HTR-8/SVneo (cell line): ENCODE measurements around the gene ACD.
"Not testable (repeated sequence)": the region's sequence is repeated elsewhere in the genome, so short reads cannot be mapped to it uniquely, and the experiment has no call there.

Experiments
- DNase-seq: peaks from one replicate; pipeline ENCODE4 v3.0.0; 2011; ENCODE audit warnings: low spot score, mixed read lengths; ENCODE audit not compliant: insufficient read length
- FAIRE-seq: peaks from 2 replicates; lab custom pipeline; 2011; peaks lifted over from hg19 to GRCh38; lab: Jason Lieb, UNC

Gene ACD

DNA sequence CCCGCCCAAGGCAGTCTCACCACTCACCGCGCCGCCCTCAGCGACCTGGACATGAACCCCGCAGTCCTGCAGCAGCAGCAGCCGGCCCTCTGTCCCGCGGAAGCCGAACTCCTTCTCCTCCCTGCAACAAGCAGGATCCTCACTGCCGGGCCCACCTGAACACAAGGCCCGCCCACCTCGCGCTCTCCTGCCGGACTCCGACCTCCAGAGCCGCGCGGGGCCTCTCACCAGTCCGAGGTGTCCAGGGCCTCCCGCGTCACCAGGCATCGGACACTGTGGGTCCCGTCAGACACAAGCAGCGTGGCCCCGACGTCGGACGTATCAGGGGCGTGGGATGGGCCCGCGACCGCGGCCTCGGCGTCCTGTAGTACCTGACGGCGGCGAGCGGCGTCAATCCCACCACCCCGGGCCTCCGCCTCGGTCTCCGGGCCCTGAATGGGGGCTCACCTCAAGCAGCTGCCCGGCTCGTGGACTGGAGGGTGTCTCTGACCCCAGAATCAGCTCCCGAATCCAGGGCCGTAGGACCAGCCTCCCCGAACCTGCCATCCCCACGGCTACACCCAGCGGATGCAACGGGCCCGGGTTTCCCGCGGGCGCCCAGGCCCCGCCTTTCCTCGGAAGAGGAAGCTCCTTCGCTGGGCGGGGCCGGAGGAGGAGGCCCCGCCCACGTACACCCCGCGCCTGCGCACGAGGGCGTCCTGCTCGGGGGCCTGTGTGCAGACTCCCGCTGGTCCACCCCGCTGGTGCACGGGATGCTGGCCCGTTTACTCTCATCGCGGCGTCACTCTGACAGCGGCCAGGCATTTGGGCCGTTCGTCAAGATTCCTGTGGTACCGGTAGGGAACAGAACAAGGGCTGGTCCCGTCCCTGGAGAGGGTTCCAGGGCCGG, at the start of gene ACD:
ACD (minus strand) TSS at position 586 of the 889 bp plus-strand sequence; CDS start at position 546, 40 bp downstream.
- peak; percentile 98 for DNase-seq
- FAIRE-seq: no peak

DNA sequence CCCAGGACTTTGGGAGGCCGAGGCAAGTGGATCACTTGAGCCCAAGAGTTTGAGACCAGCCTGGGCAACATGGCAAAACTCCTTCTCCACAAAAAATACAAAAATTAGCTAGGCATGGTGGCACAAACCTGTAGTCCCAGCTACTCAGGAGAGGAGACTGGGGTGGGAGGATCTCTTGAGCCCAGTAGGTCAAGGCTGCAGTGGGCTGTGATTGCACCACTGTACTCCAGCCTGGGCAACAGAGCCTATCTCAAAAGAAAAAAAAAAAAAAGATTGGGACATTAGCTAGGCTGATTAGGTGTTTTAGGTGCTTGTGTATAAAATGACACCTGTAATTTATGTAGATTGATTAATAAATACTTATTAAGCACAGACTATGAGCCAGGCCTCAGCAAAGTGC, 49.0 kb upstream of the ACD start:
- DNase-seq (no peak), FAIRE-seq (no peak)

DNA sequence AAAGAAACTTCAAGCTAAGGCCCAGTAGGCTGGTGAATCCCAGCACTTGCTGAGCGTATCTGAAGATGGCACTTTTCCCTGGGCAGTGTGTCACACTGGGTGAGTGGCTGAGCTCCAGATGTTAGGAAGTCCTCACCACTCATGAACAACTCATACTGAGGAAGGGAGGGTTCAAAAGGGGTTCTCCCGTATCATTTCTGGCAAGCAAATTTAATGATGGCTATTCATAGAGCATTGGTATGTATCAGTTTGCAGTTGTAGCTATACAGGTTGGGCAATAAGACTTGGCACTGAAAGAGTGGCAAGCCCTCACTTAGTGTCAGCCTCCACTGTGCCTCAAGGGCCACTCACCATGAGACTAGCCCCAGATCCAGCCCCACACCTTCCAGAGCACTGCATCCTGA, 48.3 kb upstream of the ACD start:
- FAIRE-seq: no peak
- DNase-seq: no peak

DNA sequence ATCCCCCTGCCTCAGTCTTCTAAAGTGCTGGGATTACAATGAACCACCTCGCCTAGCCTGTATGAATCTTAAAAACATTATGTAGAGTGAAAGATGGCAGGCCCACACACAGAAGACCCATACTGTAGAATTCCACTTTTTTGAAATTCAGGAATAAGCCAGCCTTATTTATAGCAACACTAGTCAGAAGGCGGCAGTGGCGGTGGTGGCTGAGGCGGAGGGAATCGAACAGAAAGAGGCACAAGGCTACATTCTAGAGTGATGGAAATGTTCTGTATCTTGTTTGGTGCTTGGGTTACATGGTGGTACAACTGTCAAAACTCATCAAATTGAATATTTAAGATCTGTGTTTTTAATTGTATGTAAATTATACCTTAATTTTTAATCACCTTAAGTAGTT, 47.7 kb upstream of the ACD start:
- FAIRE-seq (no peak), DNase-seq (no peak)

DNA sequence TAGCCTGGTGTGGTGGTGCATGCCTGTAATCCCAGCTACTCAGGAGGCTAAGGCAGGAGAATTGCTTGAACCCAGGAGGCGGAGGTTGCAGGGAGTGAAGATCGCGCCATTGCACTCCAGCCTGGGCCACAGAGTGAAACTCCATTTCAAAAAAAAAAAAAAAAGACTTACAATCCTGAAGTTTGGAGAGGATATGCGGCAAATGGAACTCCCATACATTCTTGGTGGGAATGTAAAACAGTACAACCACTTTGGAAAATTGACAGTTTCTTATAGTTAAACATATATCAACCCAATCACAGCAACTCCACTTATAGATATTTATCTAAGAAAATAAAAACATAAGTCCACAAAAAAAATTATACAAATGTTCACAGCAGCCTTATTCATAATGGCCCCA, 47.1 kb upstream of the ACD start:
- FAIRE-seq: no peak
- no peak for DNase-seq

DNA sequence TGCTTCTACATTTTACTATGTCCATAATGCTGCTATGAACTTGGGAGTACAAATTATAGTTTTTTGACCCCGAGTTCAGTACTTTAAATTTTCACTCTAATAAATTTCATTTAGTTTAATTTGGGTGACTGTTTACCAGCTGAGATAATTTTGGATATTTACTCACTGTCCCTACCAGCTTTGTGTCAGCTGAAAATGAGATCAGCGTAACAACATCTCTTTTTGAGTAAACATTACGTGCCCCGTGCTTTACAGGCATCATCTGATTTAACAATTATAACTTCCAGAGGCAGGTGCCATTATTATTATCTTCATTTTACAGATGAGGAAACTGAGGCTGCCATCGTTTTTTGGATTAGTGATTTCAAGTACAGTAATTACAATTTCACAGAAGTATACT, 44.0 kb upstream of the ACD start:
- FAIRE-seq: no peak

DNA sequence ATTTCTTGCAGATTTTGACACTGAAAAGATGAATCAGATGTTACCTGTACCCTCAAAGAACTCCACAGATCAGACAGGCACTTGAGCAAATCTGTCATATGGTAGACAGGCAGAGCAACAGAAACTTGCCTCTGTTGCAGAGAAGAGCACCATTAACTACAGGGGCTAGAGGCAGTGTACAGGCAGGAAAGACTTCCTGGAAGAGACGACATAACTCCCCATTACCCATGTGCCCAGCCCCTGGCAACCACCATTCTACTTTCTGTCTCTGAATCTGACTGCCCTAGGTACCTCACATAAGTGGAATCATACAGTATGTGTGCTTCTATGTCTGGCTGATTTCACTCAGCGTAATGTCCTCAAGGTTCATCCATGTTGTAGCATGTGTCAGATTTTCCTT, 43.6 kb upstream of the ACD start:
- FAIRE-seq (no peak), DNase-seq (no peak)

More for the DNA sequence above, 44.0 kb upstream of the ACD start:
- no peak for DNase-seq

DNA sequence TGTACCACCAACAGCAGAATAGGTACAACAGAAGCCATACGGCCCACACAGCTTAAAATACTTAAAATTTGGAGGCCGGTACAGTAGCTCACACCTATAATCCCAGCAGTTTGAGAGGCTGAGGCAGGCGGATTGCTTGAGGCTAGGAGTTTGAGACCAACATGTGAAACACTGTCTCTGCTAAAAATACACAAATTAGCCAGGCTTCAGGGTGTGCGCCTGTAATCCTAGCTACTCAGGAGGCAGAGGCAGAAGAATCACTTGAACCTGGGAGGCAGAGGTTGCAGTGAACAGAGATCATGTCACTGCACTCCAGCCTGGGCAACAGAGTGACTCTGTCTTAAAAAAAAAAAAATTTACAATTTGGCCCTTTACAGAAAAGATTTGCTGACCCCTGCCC, 42.1 kb upstream of the ACD start:
- DNase-seq: no peak
- no peak for FAIRE-seq

DNA sequence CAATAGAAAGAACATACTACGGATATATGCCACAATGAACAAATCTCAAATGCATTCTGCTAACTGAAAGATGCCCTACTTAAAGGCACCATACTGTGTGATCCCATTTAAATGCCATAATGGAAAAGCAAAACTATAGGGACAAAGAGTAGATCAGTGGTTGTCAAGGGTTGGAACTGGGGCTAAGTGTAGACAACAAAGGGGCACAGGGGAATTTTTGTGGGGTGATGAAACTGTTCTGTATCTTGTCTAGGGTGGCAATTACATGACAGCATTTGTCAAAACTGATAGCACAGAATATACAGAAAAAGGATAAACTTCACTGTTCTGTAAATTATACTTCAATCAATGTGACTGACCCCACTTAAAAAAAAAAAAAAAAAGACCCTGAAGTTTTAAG, 41.4 kb upstream of the ACD start:
- no peak for DNase-seq
- no peak for FAIRE-seq

DNA sequence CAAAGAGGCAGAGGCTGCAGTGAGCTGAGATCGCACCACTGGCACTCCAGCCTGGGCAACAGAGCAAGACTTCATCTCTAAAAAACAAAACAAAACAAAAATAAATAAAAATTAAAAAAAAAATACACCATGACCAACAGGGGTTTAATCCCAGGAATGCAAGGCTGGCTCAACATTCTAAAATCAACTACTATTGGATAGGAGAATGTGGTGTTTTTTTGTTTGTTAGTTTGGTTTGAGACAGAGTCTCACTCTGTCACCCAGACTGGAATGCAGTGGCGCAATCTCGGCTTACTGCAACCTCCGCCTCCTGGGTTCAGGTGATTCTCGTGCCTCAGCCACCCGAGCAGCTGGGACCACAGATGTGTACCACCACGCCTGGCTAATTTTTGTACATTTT, 39.2 kb upstream of the ACD start:
- no peak for DNase-seq
- no peak for FAIRE-seq

DNA sequence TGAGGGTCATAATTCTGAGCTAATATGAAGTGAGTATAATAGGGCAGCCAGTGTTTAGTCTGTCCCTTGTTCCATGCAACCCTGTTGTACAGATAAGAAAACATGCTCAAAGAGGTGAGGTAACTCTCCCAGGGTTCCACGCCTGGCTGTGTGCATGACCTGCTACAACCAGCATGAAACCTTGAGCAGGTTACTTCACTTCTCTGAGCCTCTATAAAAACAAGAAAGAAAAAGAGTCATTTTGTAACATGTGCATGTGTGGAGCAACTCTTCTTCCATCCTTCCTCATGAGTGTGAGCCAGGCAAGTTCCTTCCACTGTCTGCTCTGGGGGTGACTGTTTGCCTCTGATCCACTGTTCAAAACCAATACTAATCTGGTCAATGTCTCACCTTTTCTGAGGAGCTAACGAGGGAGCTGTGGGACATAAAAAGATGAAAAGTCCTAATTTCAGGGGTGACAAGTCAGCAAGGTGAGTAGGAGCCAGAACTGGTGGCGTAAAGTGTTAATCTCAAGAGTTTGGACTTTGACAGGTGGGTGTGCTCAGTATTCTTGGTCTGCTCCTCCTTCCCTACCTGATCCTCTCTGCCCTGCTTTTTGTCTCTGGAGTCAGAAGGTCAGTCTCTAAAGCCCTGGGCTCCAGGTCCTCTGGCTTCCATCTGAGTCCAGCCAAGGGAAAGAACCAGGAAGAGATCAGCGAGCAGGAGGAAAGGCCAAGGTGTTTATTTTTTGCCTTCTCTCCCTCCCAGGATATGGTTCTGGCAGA, 37.5 kb upstream of the ACD start:
- FAIRE-seq (no peak), DNase-seq (no peak)

DNA sequence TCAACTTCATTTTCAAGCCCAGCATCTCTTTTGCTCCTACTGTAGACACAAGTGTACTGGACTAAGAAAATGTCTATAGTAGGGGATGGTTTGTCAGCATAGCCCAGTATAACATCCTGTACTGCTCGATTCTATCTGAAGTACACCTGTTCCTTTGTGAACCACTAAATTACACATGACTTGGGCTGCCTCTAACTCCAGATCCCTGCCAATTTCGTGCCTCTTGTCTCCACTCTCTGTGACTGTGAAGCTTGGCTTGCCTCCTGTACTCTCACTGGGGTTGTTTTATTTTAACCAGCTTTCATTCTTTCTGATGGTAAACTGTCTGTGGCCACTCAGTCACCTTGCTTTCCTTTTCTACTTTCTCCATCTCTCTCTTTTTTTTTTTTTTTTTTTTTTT, 34.6 kb upstream of the ACD start:
- no peak for DNase-seq
- no peak for FAIRE-seq

DNA sequence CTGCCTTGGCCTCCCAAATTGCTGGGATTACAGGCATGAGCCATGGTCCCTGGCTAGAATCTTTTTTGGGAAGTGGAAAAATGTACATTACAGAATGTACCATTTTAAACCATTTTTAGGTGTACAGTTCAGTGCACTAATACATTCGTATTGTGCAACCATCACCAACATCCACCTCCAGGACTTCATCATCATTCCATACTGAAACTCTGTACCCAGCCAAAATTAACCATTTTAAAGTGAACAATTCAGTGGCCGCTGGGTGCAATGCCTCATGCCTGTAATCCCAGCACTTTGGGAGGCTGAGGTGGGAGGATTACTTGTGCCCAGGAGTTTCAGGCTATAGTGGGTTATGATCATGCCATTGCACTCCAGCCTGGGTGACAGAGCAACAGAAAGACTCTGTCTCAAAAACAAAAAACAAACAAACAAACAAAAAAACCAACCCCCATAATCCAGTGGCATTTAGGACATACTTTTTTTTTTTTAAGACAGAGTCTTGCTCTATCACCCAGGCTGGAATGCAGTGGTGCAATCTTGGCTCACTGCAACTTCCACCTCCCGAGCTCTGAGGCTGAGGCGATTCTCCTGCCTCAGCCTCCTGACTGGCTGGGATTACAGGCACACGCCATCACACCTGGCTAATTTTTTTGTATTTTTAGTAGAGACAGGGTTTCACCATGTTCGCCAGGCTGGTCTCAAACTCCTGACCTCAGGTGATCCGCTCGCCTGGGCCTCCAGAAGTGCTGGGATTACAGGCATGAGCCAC, 33.6 kb upstream of the ACD start:
- FAIRE-seq, DNase-seq: not testable (repeated sequence)

DNA sequence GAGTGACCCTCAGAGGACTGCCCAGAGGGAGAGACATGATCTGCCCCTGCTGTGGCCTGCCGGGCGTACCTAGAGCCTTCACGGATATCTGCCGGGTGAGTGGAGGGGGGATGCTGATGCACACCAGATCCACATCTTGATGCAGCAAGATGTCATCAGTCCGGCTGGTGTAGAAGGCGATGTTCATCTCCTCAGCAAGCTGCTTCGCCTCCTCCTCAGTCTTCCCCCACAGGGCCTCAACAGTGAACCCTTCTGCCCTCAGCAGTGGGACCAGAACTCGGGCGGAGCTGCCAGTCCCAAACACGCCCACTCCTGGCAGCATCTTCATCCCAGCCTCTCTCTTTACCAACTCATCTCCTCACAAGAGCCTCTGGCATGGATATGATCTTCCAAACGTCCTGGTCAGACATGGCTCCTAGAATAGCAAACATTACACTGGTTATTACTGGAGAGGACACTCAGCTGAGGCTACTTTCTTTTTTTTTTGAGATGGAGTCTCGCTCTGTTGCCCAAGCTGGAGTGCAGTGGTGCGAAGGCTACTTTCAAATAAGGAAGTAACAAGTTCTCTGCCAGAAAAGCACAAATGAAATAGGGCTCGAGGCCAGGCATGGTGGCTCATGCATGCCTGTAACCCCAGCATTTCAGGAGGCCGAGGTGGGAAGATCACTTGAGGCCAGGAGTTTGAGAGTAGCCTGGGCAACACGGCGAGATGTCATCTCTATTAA, 25.5 kb upstream of the ACD start:
- FAIRE-seq: peak; percentile 36
- DNase-seq: no peak

DNA sequence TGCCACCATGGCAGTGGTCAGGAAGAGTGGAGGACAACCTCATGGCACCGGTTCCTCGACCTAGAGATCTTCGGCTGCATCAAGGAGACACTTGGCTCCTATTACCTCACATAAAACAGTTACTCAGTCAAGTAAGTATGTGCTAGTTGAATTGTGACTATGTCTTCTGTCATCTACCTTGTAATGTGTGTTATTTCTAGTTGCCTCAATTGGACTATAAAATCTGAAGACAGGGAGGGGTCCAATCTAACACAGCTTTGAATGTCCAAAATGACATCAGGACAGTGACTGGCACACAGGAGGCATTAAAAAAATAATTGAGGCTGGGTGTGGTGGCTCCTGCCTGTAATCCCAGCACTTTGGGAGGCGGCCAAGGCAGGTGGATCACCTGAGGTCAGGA, 23.7 kb upstream of the ACD start:
- FAIRE-seq: no peak

DNA sequence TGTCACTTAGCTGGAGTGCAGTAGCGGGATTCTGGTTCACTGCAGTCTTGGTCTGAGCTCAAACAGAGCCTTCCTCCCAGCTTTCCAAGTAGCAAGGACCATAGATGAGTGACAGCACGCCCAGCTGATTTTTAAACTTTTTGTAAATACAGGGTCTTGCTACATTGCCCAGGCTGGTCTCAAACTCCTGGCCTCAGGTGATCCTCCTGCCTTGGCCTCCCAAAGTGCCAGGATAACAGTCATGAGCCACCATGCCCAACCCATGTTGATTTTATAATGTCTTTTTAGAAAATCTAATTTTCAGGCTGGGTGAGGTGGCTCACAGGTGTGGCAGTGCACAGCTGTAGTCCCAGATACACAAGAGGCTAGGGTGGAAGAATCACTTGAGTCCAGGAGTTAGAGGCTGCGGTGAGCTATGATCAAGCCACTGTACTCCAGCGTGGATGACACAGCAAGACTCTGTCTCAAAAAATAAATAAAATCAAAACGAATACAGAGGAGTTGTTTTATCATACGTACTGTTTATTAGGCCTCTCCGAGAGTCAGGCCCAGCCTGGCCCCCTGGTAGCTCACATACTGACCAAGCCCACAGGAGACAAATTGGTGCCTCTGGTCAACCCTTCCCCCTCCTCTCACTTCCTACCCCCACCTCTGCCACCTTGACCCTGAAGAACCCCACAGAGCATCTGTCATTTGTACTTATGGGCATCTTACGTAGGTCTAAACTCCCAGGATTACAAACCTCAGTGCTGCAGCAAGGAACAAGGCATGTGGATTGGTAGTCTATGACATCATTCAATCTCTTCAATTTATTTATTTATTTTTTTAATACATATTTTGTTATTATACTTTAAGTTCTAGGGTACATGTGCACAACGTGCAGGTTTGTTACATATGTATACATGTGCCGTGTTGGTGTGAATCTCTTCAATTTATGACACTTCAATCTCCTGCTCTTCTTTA, 20.2 kb upstream of the ACD start:
- FAIRE-seq: no peak
- no peak for DNase-seq

More for the DNA sequence above, 23.7 kb upstream of the ACD start:
- DNase-seq: no peak

DNA sequence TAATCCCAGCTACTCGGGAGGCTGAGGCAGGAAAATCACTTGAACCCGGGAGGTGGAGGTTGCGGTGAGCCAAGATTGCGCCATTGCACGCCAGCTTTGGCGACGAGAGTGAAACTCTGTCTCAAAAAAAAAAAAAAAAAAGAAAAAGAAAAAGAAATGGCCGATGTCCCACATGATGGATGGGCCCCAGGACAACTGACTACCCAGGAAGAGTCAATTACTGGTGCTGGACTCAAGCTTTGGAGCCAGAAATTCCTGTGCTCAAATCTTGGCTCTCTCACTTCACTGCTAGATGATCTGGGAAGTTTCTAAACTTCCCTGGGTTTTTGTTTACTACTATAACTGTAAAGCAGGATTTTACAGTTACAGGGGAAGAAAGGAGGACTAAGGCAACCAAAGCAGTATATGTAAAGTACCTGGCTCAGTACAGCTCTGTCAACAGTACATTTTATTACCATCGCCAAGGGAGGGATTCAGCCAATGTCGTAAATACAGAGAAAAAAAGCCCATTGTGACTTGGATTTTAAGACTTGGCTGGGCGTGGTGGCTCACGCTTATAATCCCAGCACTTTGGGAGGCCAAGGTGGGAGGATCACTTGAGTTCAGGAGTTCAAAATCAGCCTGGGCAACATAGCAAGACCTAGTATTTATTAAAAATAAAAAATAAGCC, 18.4 kb upstream of the ACD start:
- FAIRE-seq (no peak), DNase-seq (no peak)

DNA sequence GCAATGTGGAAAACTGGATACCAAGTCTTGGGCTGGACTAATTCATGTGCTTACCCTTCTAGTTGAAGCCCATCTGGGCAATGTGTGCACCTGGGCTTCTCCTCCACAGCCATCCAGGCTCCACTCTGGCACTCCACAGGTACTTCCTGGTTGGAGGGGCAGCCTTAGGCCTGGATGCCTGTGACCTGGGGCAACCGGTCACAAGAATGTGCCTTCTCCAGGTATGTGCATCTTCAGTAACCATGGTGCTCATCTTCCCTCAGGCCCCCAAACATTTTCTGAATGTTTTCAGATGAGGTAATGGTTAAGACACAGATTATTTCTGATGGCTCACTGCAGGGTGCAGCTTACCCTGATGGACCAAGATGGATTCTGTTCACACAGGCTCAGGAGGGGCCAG, 17.7 kb upstream of the ACD start:
- peak; percentile 33 for FAIRE-seq
- DNase-seq: no peak
